ENCODE results near the gene MAP3K19.

DNA sequence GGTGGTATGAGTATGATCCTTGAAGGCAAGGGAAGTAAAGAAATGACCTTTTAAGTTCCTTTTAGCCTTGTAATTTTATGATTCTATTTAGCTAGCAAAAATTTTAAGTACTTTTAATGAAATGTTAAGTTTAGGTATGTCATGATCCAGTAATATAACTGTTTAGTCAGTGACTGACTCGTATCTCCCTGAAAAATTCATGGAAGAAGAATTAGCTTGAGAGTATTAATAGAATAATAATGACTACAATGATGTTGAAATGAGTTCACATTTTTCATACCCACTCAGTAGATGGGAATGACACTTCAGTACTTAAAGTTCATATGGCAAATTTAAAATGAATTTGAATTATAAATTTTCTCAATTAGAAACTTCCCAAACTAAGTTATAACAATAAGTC is 19.5 kb upstream of the MAP3K19 start:
- TF ChIP-seq, protein P1, sequence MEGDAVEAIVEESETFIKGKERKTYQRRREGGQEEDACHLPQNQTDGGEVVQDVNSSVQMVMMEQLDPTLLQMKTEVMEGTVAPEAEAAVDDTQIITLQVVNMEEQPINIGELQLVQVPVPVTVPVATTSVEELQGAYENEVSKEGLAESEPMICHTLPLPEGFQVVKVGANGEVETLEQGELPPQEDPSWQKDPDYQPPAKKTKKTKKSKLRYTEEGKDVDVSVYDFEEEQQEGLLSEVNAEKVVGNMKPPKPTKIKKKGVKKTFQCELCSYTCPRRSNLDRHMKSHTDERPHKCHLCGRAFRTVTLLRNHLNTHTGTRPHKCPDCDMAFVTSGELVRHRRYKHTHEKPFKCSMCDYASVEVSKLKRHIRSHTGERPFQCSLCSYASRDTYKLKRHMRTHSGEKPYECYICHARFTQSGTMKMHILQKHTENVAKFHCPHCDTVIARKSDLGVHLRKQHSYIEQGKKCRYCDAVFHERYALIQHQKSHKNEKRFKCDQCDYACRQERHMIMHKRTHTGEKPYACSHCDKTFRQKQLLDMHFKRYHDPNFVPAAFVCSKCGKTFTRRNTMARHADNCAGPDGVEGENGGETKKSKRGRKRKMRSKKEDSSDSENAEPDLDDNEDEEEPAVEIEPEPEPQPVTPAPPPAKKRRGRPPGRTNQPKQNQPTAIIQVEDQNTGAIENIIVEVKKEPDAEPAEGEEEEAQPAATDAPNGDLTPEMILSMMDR (conservative IDR thresholded peaks at IDR 0.05; ENCODE audit: low read depth in 2 of 2): no peak
- TF ChIP-seq EZH2 (IDR thresholded peaks at IDR 0.05; ENCODE audit: low read depth, unreplicated experiment): no peak
- no peak for TF ChIP-seq EZH2phosphoT487 (IDR thresholded peaks at IDR 0.05; ENCODE audit: unreplicated experiment)
- TF ChIP-seq, protein P2, sequence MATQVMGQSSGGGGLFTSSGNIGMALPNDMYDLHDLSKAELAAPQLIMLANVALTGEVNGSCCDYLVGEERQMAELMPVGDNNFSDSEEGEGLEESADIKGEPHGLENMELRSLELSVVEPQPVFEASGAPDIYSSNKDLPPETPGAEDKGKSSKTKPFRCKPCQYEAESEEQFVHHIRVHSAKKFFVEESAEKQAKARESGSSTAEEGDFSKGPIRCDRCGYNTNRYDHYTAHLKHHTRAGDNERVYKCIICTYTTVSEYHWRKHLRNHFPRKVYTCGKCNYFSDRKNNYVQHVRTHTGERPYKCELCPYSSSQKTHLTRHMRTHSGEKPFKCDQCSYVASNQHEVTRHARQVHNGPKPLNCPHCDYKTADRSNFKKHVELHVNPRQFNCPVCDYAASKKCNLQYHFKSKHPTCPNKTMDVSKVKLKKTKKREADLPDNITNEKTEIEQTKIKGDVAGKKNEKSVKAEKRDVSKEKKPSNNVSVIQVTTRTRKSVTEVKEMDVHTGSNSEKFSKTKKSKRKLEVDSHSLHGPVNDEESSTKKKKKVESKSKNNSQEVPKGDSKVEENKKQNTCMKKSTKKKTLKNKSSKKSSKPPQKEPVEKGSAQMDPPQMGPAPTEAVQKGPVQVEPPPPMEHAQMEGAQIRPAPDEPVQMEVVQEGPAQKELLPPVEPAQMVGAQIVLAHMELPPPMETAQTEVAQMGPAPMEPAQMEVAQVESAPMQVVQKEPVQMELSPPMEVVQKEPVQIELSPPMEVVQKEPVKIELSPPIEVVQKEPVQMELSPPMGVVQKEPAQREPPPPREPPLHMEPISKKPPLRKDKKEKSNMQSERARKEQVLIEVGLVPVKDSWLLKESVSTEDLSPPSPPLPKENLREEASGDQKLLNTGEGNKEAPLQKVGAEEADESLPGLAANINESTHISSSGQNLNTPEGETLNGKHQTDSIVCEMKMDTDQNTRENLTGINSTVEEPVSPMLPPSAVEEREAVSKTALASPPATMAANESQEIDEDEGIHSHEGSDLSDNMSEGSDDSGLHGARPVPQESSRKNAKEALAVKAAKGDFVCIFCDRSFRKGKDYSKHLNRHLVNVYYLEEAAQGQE (IDR thresholded peaks at IDR 0.05; ENCODE audit: unreplicated experiment): no peak
- TF ChIP-seq POLR2AphosphoS5 (IDR thresholded peaks at IDR 0.05; ENCODE audit: low read depth): no peak

Measured in GM23338 (cell line).